Adrenal gland (tissue), 5 donors: ENCODE results near the gene PRELID2.

Experiments used
- CTCF ChIP-seq, 6 experiments: fragments of 450-650 bp in 4 of 6; fragments of 200-600 bp in 2 of 6; sonication (generic) in 1 of 6; IDR thresholded peaks; 1 replicate in 5 of 6; 2 replicates in 1 of 6; pipeline versions ENCODE4 v1.5.1 to v1.8.0; 2016 to 2021; ENCODE audit warnings: antibody characterized with exemption in 6 of 6, mild to moderate bottlenecking in 2 of 6, moderate library complexity in 1 of 6
- POLR2A ChIP-seq, 2 donors: fragments of 450-650 bp; IDR thresholded peaks; one replicate each; pipeline ENCODE4 v1.6.1; 2017; ENCODE audit warnings: antibody characterized with exemption in 2 of 2, mild to moderate bottlenecking in 2 of 2, moderate library complexity in 1 of 2
- donor health status: DM: no; HTN: no; CAD: no.

DNA sequence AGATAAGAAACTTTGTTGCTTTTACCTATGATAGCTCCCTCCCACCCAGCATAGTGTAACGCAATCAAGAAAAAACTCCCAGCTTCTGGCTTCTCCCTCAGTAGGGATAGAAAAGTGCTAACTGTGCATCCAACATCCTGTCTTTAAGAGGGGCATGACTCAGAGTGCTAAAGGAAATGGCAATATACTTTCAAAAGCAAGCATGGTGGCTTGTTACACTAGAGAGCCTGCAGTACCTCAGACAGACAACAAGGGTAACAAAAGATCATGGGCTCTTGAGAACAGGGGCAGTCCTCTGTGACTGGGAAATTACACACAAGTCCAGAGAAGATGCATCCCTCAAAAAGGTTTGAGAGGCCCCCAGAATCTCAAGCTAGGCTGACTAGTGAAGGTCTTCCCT is 37.8 kb downstream of the PRELID2 start:
- no peak for TF ChIP-seq CTCF (IDR thresholded peaks at IDR 0.05)
- no peak for TF ChIP-seq POLR2A (IDR thresholded peaks at IDR 0.05)
